ENCODE measurements around the gene RIOK3. TPM values are rescaled to one million over a fixed set of nuclear protein-coding genes. Genes with fewer than 3 reads are reported as not detected.

The RIOK3 gene
- polyA plus RNA-seq, 6 donors from 2014 or later = 67.1 to 95.8 (median 78.8) TPM

DNA sequence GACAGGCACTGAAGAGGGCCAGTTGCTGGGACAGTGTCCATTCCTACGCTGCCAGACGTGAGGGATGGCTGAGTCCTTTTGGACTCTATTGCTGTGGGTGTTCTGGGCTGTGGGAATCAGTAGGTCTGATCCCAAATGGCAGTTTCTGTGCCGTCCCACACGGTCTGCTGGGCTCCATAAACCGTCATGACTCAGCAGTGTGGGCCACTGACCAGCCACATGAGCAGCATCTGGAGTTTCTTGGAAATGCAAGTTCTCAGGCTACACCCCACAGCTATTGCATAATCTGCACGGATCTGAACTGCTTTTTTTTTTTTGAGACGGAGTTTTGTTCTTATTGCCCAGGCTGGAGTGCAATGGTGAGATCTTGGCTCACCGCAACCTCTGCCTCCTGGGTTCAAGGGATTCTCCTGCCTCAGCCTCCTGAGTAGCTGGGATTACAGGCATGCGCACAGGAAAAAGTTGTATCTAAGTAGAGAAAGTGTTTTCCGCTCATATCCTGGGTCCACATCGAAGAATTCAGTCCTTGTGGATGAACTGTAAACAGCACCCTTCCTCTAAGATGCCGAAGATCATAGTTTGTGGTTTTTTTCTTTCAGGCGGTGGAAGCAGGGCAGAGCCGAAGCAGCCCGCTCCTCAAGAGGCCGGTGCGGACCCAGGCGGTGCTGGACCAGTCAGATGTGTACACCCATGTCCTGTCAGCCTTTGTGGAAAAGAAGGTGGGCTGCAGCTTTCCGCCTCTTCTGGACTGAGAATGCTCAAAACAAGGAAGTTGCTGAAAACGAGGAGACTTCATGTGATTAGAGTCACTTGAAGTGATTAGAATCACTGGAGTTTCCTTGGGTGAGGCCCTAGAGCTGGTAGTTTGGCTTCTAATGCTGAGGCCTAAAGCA, 75.7 kb downstream of the RIOK3 start:
- ATAC-seq (ENCODE audit: low read depth in 2 of 2) (no peak), DNase-seq (no peak)
- peaks cover 0 to 3% (median under 1%) of the 10 kb centered on the region in 3 donors for H3K4me1 Mint-ChIP-seq

DNA sequence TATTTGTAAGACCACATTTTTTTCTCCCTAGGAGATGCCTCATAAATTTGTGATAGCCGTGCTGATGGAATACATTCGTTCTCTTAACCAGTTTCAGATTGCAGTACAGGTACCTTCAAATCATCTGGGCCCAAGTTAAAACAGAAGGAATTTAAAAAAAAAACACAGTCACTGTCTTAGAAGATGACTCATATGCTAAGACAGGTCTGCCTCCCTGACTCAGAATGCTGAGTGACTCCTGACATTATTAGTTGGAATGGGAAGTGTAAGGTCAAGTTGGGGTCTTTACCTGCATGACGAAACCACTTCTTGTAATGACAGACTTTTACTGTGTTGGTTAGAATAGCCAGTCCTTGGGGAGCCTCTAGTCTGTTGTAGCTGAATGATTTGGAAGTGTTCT, 76.5 kb downstream of the RIOK3 start:
- Mint-ChIP-seq H3K36me3 (peaks cover 6 to 50% of the 10 kb centered on the region in 2 donors), H3K4me3 (no peak overlapping the region), H3K9me3 (no peaks in the 10 kb centered on the region), H3K27ac (peak overlapping the region in 2 of 6 donors; percentile 31 to 61), H3K27me3 (no peaks in the 10 kb centered on the region), H3K4me1 (no peaks in the 10 kb centered on the region)
- no peak for DNase-seq
- ATAC-seq (ENCODE audit: low read depth in 2 of 2) = no peak

More for the DNA sequence above, 75.7 kb downstream of the RIOK3 start:
- Mint-ChIP-seq H3K36me3 (peaks cover 12 to 48% of the 10 kb centered on the region in 2 donors), H3K4me3 (no peak overlapping the region), H3K27me3 (no peaks in the 10 kb centered on the region), H3K9me3 (no peaks in the 10 kb centered on the region), H3K27ac (peak overlapping the region in 3 of 6 donors; percentile 15 to 76 (median 61))

DNA sequence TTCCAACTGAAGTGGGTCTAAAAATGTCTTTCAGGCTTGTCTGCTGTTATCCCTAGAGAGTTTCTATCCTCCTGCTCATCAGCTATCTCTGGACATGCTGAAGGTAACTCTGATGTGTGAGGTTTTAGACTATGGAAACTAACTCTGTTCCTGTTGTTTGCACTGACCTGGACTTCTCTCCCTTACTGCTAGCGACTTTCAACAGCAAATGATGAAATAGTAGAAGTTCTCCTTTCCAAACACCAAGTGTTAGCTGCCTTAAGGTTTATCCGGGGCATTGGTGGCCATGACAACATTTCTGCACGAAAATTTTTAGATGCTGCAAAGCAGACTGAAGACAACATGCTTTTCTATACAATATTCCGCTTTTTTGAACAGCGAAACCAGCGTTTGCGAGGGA, 77.1 kb downstream of the RIOK3 start:
- H3K36me3 Mint-ChIP-seq = peaks cover 6 to 56% of the 10 kb centered on the region in 2 donors
- ATAC-seq (ENCODE audit: low read depth in 2 of 2) (no peak), DNase-seq (no peak)
- no peaks in the 10 kb centered on the region for H3K4me1 Mint-ChIP-seq
- H3K9me3 Mint-ChIP-seq = no peaks in the 10 kb centered on the region
- no peaks in the 10 kb centered on the region for H3K27me3 Mint-ChIP-seq
- no peak overlapping the region for H3K27ac Mint-ChIP-seq
- no peak overlapping the region for H3K4me3 Mint-ChIP-seq

DNA sequence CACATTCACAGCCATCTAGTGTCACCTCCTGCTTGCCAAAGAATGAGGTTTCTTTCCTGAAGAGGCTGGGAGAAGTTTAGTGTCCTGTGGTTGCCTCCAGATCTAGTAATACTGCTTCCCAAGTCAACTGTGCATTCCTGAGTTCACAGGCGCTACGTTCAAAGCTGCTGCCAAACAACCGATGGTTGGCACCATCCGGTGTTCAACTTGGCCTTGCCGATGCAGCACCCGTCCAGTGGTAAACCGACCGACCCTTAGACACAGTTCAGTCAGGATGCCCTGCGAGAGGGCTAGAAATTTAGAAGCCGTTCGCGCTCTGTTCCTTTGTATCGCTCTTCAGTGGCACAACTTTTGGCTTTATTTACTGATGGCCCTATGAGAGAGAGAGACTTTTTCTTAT, 78.8 kb downstream of the RIOK3 start:
- Mint-ChIP-seq H3K36me3 (peaks cover 0 to 59% of the 10 kb centered on the region in 2 donors), H3K27ac (peak overlapping the region in 3 of 6 donors; percentile 43 to 89 (median 53)), H3K4me3 (no peak overlapping the region), H3K4me1 (no peaks in the 10 kb centered on the region), H3K27me3 (no peaks in the 10 kb centered on the region), H3K9me3 (no peaks in the 10 kb centered on the region)
- DNase-seq (no peak), ATAC-seq (ENCODE audit: low read depth in 2 of 2) (no peak)

Other genes starting within 250 kb of the RIOK3 start
- 10 to 100 TPM; 40.1 to 98.1 (median 88.1) TPM for gene RMC1, start 50.2 kb downstream of the RIOK3 start, polyA plus RNA-seq (ENCODE audit: low read depth in 6 of 6)
- gene NPC1, start 133.2 kb downstream of the RIOK3 start, polyA plus RNA-seq (ENCODE audit: low read depth in 6 of 6) = 10 to 100 TPM in 3 of 6 donors, 1 to 10 TPM in 3; 8.5 to 17.9 (median 10.8) TPM
- gene ANKRD29, start 209.6 kb downstream of the RIOK3 start, polyA plus RNA-seq (ENCODE audit: low read depth in 6 of 6) = under 1 TPM in 2 of 6 donors, not detected in 4; 0.26 to 0.33 TPM
- under 1 TPM in 2 of 6 donors, not detected in 4; 0.07 to 0.45 TPM for gene LAMA3, start 236.2 kb downstream of the RIOK3 start, polyA plus RNA-seq (ENCODE audit: low read depth in 6 of 6)